ENCODE results near the gene JMJD7. TPM values are rescaled to one million over a fixed set of nuclear protein-coding genes. Genes with fewer than 3 reads are reported as not detected.

Gene JMJD7
- total RNA-seq, 4 donors from 2014 or later: 6.1 to 12.8 (median 9.3) TPM

- H3K27me3 ChIP-seq: peaks cover 26% of the 10 kb centered on the region
- no peak overlapping the region for H3K4me3 ChIP-seq
- peaks cover 0 to 18% (median 11%) of the 10 kb centered on the region in 3 donors for H3K4me1 ChIP-seq
- no peak for ATAC-seq
- no peaks in the 10 kb centered on the region for H3K9me3 ChIP-seq
- TF ChIP-seq EP300 (IDR thresholded peaks at IDR 0.05) (no peak), POLR2A (IDR thresholded peaks at IDR 0.05) (no peak), CTCF (IDR thresholded peaks at IDR 0.05) (no peak), POLR2AphosphoS5 (IDR thresholded peaks at IDR 0.05) (no peak)
- H3K36me3 ChIP-seq: no peaks in the 10 kb centered on the region
- H3K27ac ChIP-seq: no peak overlapping the region
- 80 to 100% methylated on average over 2 to 5 of the region's 10 CpGs for WGBS, 2 donors (ENCODE audit: low coverage in 1 of 2)
These were observed 52.4 kb downstream of the JMJD7 start for GRCh38 chr15:41880156-41880877.

DNA sequence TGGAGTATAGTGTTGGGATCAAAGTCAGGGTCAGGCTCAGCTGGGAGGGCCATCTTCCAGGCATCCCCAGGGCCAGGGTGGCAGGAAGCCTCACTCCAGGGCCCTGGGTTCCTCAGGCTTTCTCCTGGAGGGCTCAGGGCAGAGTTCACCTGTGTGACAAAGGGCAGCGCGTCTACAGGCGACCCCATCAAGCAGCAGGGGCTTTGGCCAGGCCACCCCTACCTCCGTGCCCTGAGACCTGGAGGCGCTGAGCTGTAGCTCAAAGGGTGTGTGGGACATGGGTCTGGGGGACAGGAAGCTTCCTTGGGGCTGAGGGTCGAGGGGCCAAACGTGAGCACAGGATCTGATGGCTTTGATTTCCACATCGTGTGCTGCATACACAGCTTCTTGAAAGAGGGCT lies 53.2 kb downstream of the JMJD7 start:
- ATAC-seq: no peak
- TF ChIP-seq POLR2AphosphoS5 (IDR thresholded peaks at IDR 0.05) (no peak), CTCF (IDR thresholded peaks at IDR 0.05) (no peak), EP300 (IDR thresholded peaks at IDR 0.05) (no peak), POLR2A (IDR thresholded peaks at IDR 0.05) (no peak)

DNA sequence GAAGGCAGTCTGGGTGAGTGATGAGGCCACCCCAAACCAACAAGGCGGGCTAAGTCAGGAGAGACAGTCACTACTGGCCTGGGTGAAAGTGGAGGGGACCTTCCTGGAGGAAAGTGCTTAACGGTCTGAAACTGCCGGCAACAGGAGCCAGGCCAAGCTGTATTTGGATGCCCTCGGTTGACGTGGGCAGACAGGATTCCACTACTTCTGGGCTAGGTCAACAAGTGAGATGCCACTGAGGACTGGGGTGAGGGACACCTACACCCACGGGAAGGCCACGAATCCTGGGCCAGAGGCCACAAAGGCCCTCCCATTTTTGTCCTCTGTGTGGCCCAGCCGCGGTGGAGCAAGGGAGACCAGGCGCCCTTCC lies 53.6 kb downstream of the JMJD7 start:
- WGBS, 2 donors (ENCODE audit: low coverage in 1 of 2): 80% methylated on average over 1 of the region's 10 CpGs; no CpG with 5 or more reads in 1 of the 2 donors
- no peak for TF ChIP-seq CTCF (IDR thresholded peaks at IDR 0.05)
- TF ChIP-seq POLR2A (IDR thresholded peaks at IDR 0.05): no peak
- no peak for TF ChIP-seq EP300 (IDR thresholded peaks at IDR 0.05)
- no peak for TF ChIP-seq POLR2AphosphoS5 (IDR thresholded peaks at IDR 0.05)
- Histone ChIP-seq H3K4me1 (peaks cover 0 to 18% (median 11%) of the 10 kb centered on the region in 3 donors), H3K9me3 (no peaks in the 10 kb centered on the region), H3K27ac (no peak overlapping the region), H3K36me3 (no peaks in the 10 kb centered on the region), H3K27me3 (peaks cover 26% of the 10 kb centered on the region), H3K4me3 (peak overlapping the region in 1 of 2 donors; percentile 47)
- ATAC-seq: peak; percentile 9

More for the DNA sequence above, 53.2 kb downstream of the JMJD7 start:
- Histone ChIP-seq H3K4me3 (no peak overlapping the region), H3K36me3 (no peaks in the 10 kb centered on the region), H3K27me3 (peaks cover 26% of the 10 kb centered on the region), H3K4me1 (peaks cover 0 to 18% (median 11%) of the 10 kb centered on the region in 3 donors), H3K9me3 (no peaks in the 10 kb centered on the region), H3K27ac (no peak overlapping the region)
- WGBS, 2 donors (ENCODE audit: low coverage in 1 of 2): no CpG with 5 or more reads among the region's 8 CpGs

GRCh38 chr15:41881920-41882688 lies 54.2 kb downstream of the JMJD7 start:
- WGBS, 2 donors (ENCODE audit: low coverage in 1 of 2): no CpG with 5 or more reads among the region's 81 CpGs
- H3K27ac ChIP-seq: no peak overlapping the region
- peak; percentile 14 for ATAC-seq
- TF ChIP-seq POLR2AphosphoS5 (IDR thresholded peaks at IDR 0.05): no peak
- TF ChIP-seq POLR2A (IDR thresholded peaks at IDR 0.05): no peak
- no peak for TF ChIP-seq EP300 (IDR thresholded peaks at IDR 0.05)
- no peak for TF ChIP-seq CTCF (IDR thresholded peaks at IDR 0.05)
- H3K36me3 ChIP-seq: no peaks in the 10 kb centered on the region
- peak overlapping the region; percentile 3 to 47 for H3K4me3 ChIP-seq
- H3K9me3 ChIP-seq: no peaks in the 10 kb centered on the region
- peaks cover 26% of the 10 kb centered on the region for H3K27me3 ChIP-seq
- H3K4me1 ChIP-seq: peaks cover 0 to 18% (median 11%) of the 10 kb centered on the region in 3 donors
